PFSK-1 (cell line): ENCODE measurements around the gene MYH7.

ENCODE experiments used
- FOXP2 ChIP-seq: optimal IDR thresholded peaks from 2 replicates; pipeline ENCODE3; 2011; ENCODE audit warnings: borderline replicate concordance, control low read depth, inconsistent platforms; ENCODE audit not compliant: insufficient read depth; ENCODE audit errors: extremely low read length, extremely low read depth
- POLR2AphosphoS5 ChIP-seq: IDR thresholded peaks from 2 replicates; pipeline ENCODE4 v1.6.1; 2012; ENCODE audit warnings: low read depth, mild to moderate bottlenecking, control low read depth, low read length, moderate library complexity
- REST ChIP-seq, 2 experiments: IDR thresholded peaks; 2 replicates each; pipeline versions ENCODE4 v1.6.1 to v1.8.0; 2011 to 2012; ENCODE audit warnings: low read depth in 2 of 2, low read length in 2 of 2, control low read depth in 1 of 2, inconsistent platforms in 1 of 2, mild to moderate bottlenecking in 1 of 2, moderate library complexity in 1 of 2; ENCODE audit not compliant: insufficient read depth in 1 of 2
- SIN3A ChIP-seq: IDR thresholded peaks from 2 replicates; pipeline ENCODE4 v1.6.1; 2012; ENCODE audit warnings: mild to moderate bottlenecking, low read length, moderate library complexity, borderline replicate concordance; ENCODE audit not compliant: insufficient read depth
- TAF1 ChIP-seq: IDR thresholded peaks from 2 replicates; pipeline ENCODE4 v1.6.1; 2012; ENCODE audit warnings: low read length, control low read depth, borderline replicate concordance; ENCODE audit not compliant: insufficient read depth

Gene MYH7

DNA sequence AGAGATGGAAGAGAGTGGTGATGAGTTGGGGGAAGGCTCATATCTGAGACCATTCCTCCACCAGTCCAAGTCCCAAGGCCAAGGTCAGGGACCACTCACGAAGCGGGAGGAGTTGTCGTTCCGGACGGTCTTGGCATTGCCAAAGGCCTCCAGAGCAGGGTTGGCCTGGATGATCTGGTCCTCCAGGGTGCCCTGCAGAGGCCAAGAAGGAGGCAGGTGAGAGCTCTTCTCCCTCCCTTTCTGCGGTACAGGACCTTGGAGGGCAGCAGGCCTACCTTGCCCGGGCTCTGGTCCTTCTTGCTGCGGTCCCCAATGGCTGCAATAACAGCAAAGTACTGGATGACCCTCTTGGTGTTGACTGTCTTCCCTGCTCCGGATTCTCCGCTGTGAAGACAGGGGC is 4.0 kb downstream of the MYH7 start:
- TF ChIP-seq POLR2AphosphoS5 = no peak
- no peak for TF ChIP-seq REST (IDR thresholded peaks at IDR 0.05; ENCODE audit: insufficient read depth in 1 of 2, low read depth in 2 of 2, low read length in 2 of 2)
- no peak for TF ChIP-seq FOXP2
- no peak for TF ChIP-seq TAF1
- no peak for TF ChIP-seq SIN3A

- no peak for TF ChIP-seq SIN3A
- no peak for TF ChIP-seq TAF1
- no peak for TF ChIP-seq REST (IDR thresholded peaks at IDR 0.05; ENCODE audit: insufficient read depth in 1 of 2, low read depth in 2 of 2, low read length in 2 of 2)
- no peak for TF ChIP-seq FOXP2
- TF ChIP-seq POLR2AphosphoS5 = no peak
Observed at GRCh38 chr14:23430723-23431085, 4.8 kb downstream of the MYH7 start.

DNA sequence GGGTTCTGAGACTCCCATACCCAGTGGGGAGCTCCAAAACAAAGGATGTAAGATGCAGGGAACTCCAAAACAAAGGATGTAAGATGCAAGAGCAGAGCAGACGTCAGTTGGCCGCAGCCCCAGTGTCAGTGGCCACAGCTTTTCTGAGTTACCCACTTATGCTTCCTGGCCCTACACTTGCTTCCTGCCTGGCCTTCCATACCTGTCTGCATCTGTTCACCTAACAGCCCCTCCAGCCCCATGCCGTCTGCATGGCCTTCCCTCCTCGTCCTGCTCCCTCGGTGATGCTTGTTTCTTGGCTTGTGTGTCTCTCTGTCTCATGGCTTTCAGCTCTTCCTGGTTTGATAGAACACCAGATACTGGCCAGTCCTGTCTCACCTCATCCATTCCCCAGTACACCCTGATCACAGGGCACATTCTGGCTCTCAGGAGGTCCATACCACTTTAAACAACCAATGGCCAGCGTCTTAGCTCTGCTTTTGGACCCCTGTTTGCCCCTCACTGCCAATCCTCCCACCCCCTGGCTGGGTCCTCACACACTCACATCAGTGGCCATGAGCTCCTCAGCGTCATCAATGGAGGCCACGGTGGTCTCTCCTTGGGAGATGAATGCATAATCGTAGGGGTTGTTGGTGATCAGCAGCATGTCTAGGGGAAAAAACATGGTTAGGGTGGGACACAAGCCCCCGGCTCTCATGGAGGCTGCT is 5.3 kb downstream of the MYH7 start:
- no peak for TF ChIP-seq REST (IDR thresholded peaks at IDR 0.05; ENCODE audit: insufficient read depth in 1 of 2, low read depth in 2 of 2, low read length in 2 of 2)
- TF ChIP-seq SIN3A = no peak
- TF ChIP-seq FOXP2 = no peak
- no peak for TF ChIP-seq POLR2AphosphoS5
- no peak for TF ChIP-seq TAF1

DNA sequence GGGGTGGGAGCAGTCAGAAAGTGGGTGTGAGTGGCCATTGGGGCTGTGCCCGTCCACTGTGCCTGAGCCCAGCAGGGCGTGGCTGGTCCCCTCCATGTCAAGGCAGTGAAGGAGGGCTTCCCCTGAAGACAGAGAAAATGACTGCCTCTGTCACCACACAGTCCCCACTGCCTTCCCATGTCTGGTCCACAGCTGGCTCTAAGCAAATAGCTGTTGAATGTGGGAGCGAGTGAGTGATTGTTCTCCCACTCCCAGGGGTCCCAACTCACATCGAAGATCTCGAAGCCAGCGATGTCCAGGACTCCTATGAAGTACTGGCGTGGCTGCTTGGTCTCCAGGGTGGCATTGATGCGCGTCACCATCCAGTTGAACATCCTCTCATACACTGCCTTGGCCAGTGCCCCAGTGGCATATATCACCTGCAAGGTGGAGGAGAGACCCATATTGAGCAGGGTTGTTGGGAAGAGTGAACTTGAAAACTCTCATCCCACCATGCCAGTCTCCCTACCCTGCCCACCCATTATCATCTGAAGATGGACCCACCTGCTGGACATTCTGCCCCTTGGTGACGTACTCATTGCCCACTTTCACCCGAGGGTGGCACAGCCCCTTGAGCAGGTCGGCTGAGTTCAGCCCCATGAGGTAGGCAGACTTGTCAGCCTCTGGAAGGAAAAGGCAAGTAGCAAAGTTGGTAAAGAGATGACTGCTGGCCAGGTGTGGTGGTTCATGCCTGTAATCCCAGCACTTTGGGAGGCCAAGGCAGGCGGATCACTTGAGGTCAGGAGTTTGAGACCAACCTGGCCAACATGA is 6.6 kb downstream of the MYH7 start:
- TF ChIP-seq SIN3A (no peak), POLR2AphosphoS5 (no peak), REST (IDR thresholded peaks at IDR 0.05; ENCODE audit: insufficient read depth in 1 of 2, low read depth in 2 of 2, low read length in 2 of 2) (no peak), FOXP2 (no peak), TAF1 (no peak)
